HepG2 (cell line): Measurements from ENCODE around the gene PKMYT1. TPM values are rescaled to one million over a fixed set of nuclear protein-coding genes. Genes with fewer than 3 reads are reported as not detected.
A peak's percentile ranks its signal among the peaks of the same experiment; 100 is the strongest.

Source experiments
- BHLHE40 ChIP-seq: IDR thresholded peaks from 2 replicates; pipeline ENCODE4 v1.6.1; 2011; ENCODE audit warnings: low read length, improper control_type of control experiment
- HNRNPLL ChIP-seq: fragments of 200-400 bp; formaldehyde crosslinking; IDR thresholded peaks from 2 replicates; pipeline ENCODE4 v1.6.1; 2017; ENCODE audit warnings: mild to moderate bottlenecking, low read depth, low read length; ENCODE audit not compliant: poor library complexity, severe bottlenecking
- KDM5B ChIP-seq: sonication (generic); formaldehyde crosslinking; IDR thresholded peaks from 2 replicates; pipeline ENCODE4 v1.4.0; 2020; ENCODE audit warnings: missing genetic modification reagents, mild to moderate bottlenecking, borderline replicate concordance
- NONO ChIP-seq, 2 experiments: fragments of 450-650 bp in 1 of 2; sonication (generic) in 1 of 2; formaldehyde crosslinking in 1 of 2; IDR thresholded peaks in 1 of 2; conservative IDR thresholded peaks in 1 of 2; 2 replicates each; pipeline versions ENCODE4 v1.6.1 to v1.8.0; 2017 to 2022; ENCODE audit warnings: mild to moderate bottlenecking in 1 of 2, missing genetic modification reagents in 1 of 2, moderate library complexity in 1 of 2
- RAD21 ChIP-seq: fragments of 450-650 bp; formaldehyde crosslinking; IDR thresholded peaks from 2 replicates; pipeline ENCODE4 v1.5.0; 2020; ENCODE audit warnings: mild to moderate bottlenecking
- ZBTB38 ChIP-seq: sonication (generic); formaldehyde crosslinking; IDR thresholded peaks from 2 replicates; pipeline ENCODE4 v1.5.1; 2020; ENCODE audit warnings: mild to moderate bottlenecking, missing genetic modification reagents
- ZBTB7B ChIP-seq: sonication (generic); formaldehyde crosslinking; IDR thresholded peaks from 2 replicates; pipeline ENCODE4 v1.4.0; 2020; ENCODE audit warnings: missing genetic modification reagents
- ZC3H13 ChIP-seq: sonication (generic); formaldehyde crosslinking; IDR thresholded peaks from 2 replicates; pipeline ENCODE4 v1.8.1; 2023; ENCODE audit warnings: mild to moderate bottlenecking, missing genetic modification reagents, moderate library complexity
- ZFP90 ChIP-seq: sonication (generic); formaldehyde crosslinking; IDR thresholded peaks from 2 replicates; pipeline ENCODE4 v1.8.0; 2022; ENCODE audit warnings: missing genetic modification reagents, mild to moderate bottlenecking, inconsistent platforms, borderline replicate concordance
- ZMYM3 ChIP-seq: sonication (generic); formaldehyde crosslinking; IDR thresholded peaks from 2 replicates; pipeline ENCODE4 v1.5.1; 2020; ENCODE audit warnings: mild to moderate bottlenecking, missing genetic modification reagents
- ZNF263 ChIP-seq: sonication (generic); formaldehyde crosslinking; IDR thresholded peaks from 2 replicates; pipeline ENCODE4 v1.4.0; 2020; ENCODE audit warnings: missing genetic modification reagents
- ZNF33A ChIP-seq: sonication (generic); formaldehyde crosslinking; IDR thresholded peaks from 2 replicates; pipeline ENCODE4 v1.5.1; 2020; ENCODE audit warnings: missing genetic modification reagents, mild to moderate bottlenecking, moderate library complexity, borderline replicate concordance
- ZNF547 ChIP-seq: sonication (generic); formaldehyde crosslinking; IDR thresholded peaks from 2 replicates; pipeline ENCODE4 v1.5.1; 2020; ENCODE audit warnings: mild to moderate bottlenecking, missing genetic modification reagents
- ZNF563 ChIP-seq: sonication (generic); formaldehyde crosslinking; IDR thresholded peaks from 2 replicates; pipeline ENCODE4 v1.8.0; 2022; ENCODE audit warnings: mild to moderate bottlenecking, moderate library complexity, missing genetic modification reagents
- ZSCAN5A ChIP-seq: sonication (generic); formaldehyde crosslinking; IDR thresholded peaks from 2 replicates; pipeline ENCODE4 v1.8.0; 2022; ENCODE audit warnings: mild to moderate bottlenecking, missing genetic modification reagents, borderline replicate concordance
- polyA plus RNA-seq, 8 experiments: library from polyadenylated mRNA; depleted of rRNA in 3 of 8; stranded (reverse) in 7 of 8; unstranded in 1 of 8; fragments of >200 nt; fragmentation: Illumina TruSeq in 4 of 8; extraction: Trizol in 4 of 8; gene quantifications; 2 replicates each; pipeline versions ENCODE4 v1.2.1 to v1.2.3, GENCODE V29; 2011 to 2016; ENCODE audit warnings: low read depth in 4 of 8, missing spikeins in 1 of 8, mixed read lengths in 1 of 8; ENCODE audit not compliant: insufficient read depth in 1 of 8
- total RNA-seq, 5 experiments: library from RNA; depleted of rRNA; stranded (reverse); fragments of >200 nt; fragmentation: Illumina TruSeq; extraction: Trizol; gene quantifications; 2 replicates each; pipeline ENCODE4 v1.2.3, GENCODE V29; 2016; ENCODE audit warnings: low read depth in 1 of 5
- TF ChIP-seq, protein P1 (sequence below): sonication (generic); formaldehyde crosslinking; IDR thresholded peaks from 2 replicates; pipeline ENCODE4 v1.9.0; 2022; ENCODE audit warnings: missing genetic modification reagents, mild to moderate bottlenecking, borderline replicate concordance
- TF ChIP-seq, protein P2 (sequence below): sonication (generic); formaldehyde crosslinking; IDR thresholded peaks from 2 replicates; pipeline ENCODE4 v1.4.0; 2020; ENCODE audit warnings: missing genetic modification reagents
- TF ChIP-seq, protein P3 (sequence below): IDR thresholded peaks from 2 replicates; pipeline ENCODE4 v1.6.1; 2012; ENCODE audit warnings: inconsistent platforms

PKMYT1 gene
- total and polyA plus RNA-seq, 2 of the 13 experiments (the other 11 are each of a cell fraction or from before 2014, with no cell fraction given) = 7.0 to 27.8 TPM

- TF ChIP-seq ZBTB38 (CRISPR knock-in tag) (peak; percentile 41; the same call in 1 of the 2 replicates), ZFP90 (no peak), KDM5B (CRISPR knock-in tag) (0 out of 2 replicates have a peak, but pooled peaks have one; percentile 30), BHLHE40 (peak; percentile 81), ZNF547 (CRISPR knock-in tag) (0 out of 2 replicates have a peak, but pooled peaks have one; percentile 48), ZNF33A (CRISPR knock-in tag) (no peak), ZC3H13 (CRISPR knock-in tag) (peak; percentile 26; the same call in 1 of the 2 replicates), ZNF563 (peak; percentile 47; the same call in 1 of the 2 replicates), RAD21 (0 out of 2 replicates have a peak, but pooled peaks have one; percentile 19), ZSCAN5A (CRISPR knock-in tag) (no peak), ZBTB7B (peak; percentile 34; the same call in 1 of the 2 replicates), HNRNPLL (peak; percentile 11), ZNF263 (CRISPR knock-in tag) (peak; percentile 89), NONO (IDR thresholded peaks at IDR 0.05) (no peak), NONO (CRISPR knock-in tag; conservative IDR thresholded peaks at IDR 0.05) (0 out of 2 replicates have a peak, but pooled peaks have one; percentile 24), ZMYM3 (no peak)
- TF ChIP-seq, protein P1, sequence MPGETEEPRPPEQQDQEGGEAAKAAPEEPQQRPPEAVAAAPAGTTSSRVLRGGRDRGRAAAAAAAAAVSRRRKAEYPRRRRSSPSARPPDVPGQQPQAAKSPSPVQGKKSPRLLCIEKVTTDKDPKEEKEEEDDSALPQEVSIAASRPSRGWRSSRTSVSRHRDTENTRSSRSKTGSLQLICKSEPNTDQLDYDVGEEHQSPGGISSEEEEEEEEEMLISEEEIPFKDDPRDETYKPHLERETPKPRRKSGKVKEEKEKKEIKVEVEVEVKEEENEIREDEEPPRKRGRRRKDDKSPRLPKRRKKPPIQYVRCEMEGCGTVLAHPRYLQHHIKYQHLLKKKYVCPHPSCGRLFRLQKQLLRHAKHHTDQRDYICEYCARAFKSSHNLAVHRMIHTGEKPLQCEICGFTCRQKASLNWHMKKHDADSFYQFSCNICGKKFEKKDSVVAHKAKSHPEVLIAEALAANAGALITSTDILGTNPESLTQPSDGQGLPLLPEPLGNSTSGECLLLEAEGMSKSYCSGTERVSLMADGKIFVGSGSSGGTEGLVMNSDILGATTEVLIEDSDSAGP (CRISPR knock-in tag) = peak; percentile 43; the same call in 1 of the 2 replicates
- TF ChIP-seq, protein P2, sequence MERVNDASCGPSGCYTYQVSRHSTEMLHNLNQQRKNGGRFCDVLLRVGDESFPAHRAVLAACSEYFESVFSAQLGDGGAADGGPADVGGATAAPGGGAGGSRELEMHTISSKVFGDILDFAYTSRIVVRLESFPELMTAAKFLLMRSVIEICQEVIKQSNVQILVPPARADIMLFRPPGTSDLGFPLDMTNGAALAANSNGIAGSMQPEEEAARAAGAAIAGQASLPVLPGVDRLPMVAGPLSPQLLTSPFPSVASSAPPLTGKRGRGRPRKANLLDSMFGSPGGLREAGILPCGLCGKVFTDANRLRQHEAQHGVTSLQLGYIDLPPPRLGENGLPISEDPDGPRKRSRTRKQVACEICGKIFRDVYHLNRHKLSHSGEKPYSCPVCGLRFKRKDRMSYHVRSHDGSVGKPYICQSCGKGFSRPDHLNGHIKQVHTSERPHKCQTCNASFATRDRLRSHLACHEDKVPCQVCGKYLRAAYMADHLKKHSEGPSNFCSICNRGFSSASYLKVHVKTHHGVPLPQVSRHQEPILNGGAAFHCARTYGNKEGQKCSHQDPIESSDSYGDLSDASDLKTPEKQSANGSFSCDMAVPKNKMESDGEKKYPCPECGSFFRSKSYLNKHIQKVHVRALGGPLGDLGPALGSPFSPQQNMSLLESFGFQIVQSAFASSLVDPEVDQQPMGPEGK (CRISPR knock-in tag) = peak; percentile 45; the same call in 1 of the 2 replicates
- TF ChIP-seq, protein P3, sequence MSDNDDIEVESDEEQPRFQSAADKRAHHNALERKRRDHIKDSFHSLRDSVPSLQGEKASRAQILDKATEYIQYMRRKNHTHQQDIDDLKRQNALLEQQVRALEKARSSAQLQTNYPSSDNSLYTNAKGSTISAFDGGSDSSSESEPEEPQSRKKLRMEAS = 0 out of 2 replicates have a peak, but pooled peaks have one; percentile 35
These were observed 33.3 kb upstream of the PKMYT1 start (continued) for GRCh38 chr16:3013491-3013951.
